ENCODE measurements around the gene RFNG. TPM values are rescaled to one million over a fixed set of nuclear protein-coding genes. Genes with fewer than 3 reads are reported as not detected.
A peak's percentile ranks its signal among the peaks of the same experiment; 100 is the strongest.

RFNG gene
- total and polyA plus RNA-seq, 2 of the 13 experiments (the other 11 are each of a cell fraction or from before 2014, with no cell fraction given) = 61.4 to 64.0 TPM

DNA sequence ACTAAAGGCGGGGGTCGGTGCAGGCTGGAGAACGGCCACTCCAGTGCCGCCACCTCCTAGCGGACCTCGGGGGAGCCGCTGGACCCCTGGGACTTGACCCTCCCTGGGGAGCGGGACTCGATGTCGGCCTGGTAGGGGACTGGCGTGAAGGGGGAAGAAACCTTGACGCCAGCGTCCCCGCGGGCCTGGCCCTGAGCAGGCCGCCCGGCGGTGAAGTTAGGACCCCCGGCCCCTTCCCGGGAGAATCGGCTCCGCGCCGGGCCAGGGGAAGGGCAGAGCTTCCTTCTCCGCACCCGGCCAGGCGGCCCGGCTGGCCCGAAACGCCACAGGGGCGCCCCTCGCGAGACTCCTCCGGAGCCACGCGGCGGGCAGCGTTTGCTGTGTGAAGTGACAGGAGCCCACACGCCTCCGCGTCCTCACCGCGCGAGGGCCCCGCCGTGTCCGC, 13.6 kb upstream of the RFNG start (continued):
- no peak for TF ChIP-seq HNRNPUL1 (IDR thresholded peaks at IDR 0.05; ENCODE audit: low read depth, low read length)
- no peak for TF ChIP-seq NFE2 (CRISPR knock-in tag; IDR thresholded peaks at IDR 0.05)
- no peak for TF ChIP-seq MYPOP (CRISPR knock-in tag; IDR thresholded peaks at IDR 0.05)
- TF ChIP-seq ZBTB7B (CRISPR knock-in tag; IDR thresholded peaks at IDR 0.05) = no peak
- no peak for TF ChIP-seq ZNF672 (CRISPR knock-in tag; IDR thresholded peaks at IDR 0.05)
- TF ChIP-seq SP2 (CRISPR knock-in tag; IDR thresholded peaks at IDR 0.05) = no peak
- TF ChIP-seq RCOR2 (CRISPR knock-in tag; IDR thresholded peaks at IDR 0.05) = no peak
- TF ChIP-seq, protein P1, sequence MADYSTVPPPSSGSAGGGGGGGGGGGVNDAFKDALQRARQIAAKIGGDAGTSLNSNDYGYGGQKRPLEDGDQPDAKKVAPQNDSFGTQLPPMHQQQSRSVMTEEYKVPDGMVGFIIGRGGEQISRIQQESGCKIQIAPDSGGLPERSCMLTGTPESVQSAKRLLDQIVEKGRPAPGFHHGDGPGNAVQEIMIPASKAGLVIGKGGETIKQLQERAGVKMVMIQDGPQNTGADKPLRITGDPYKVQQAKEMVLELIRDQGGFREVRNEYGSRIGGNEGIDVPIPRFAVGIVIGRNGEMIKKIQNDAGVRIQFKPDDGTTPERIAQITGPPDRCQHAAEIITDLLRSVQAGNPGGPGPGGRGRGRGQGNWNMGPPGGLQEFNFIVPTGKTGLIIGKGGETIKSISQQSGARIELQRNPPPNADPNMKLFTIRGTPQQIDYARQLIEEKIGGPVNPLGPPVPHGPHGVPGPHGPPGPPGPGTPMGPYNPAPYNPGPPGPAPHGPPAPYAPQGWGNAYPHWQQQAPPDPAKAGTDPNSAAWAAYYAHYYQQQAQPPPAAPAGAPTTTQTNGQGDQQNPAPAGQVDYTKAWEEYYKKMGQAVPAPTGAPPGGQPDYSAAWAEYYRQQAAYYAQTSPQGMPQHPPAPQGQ (CRISPR knock-in tag; IDR thresholded peaks at IDR 0.05; ENCODE audit: borderline replicate concordance) = no peak
- no peak for TF ChIP-seq CREB1 (IDR thresholded peaks at IDR 0.05)
- no peak for TF ChIP-seq CREB1 (CRISPR knock-in tag; IDR thresholded peaks at IDR 0.05)
- peak; percentile 58; the same call in 1 of the 2 replicates for TF ChIP-seq NFATC3 (CRISPR knock-in tag; IDR thresholded peaks at IDR 0.05)
- TF ChIP-seq ZSCAN12 (CRISPR knock-in tag; IDR thresholded peaks at IDR 0.05) = 0 out of 2 replicates have a peak, but pooled peaks have one; percentile 55
- no peak for TF ChIP-seq HHEX (CRISPR knock-in tag; IDR thresholded peaks at IDR 0.05)
- TF ChIP-seq ZNF772 (CRISPR knock-in tag; IDR thresholded peaks at IDR 0.05) = 0 out of 2 replicates have a peak, but pooled peaks have one; percentile 46
- no peak for TF ChIP-seq ZNF616 (CRISPR knock-in tag; IDR thresholded peaks at IDR 0.05; ENCODE audit: low read depth)
- no peak for TF ChIP-seq THAP9 (CRISPR knock-in tag; IDR thresholded peaks at IDR 0.05; ENCODE audit: borderline replicate concordance)
- TF ChIP-seq MBNL3 (CRISPR knock-in tag; conservative IDR thresholded peaks at IDR 0.05) = no peak
- TF ChIP-seq ZNF33B (CRISPR knock-in tag; IDR thresholded peaks at IDR 0.05) = no peak
- TF ChIP-seq HMGA1 (CRISPR knock-in tag; conservative IDR thresholded peaks at IDR 0.05) = no peak
- TF ChIP-seq POLR2G (IDR thresholded peaks at IDR 0.05; ENCODE audit: low read depth, low read length) = no peak
- TF ChIP-seq FLYWCH1 (CRISPR knock-in tag; IDR thresholded peaks at IDR 0.05) = no peak
- no peak for TF ChIP-seq ZNF543 (CRISPR knock-in tag; IDR thresholded peaks at IDR 0.05)
- no peak for TF ChIP-seq ZNF256 (CRISPR knock-in tag; conservative IDR thresholded peaks at IDR 0.05)
- TF ChIP-seq ZNF430 (CRISPR knock-in tag; IDR thresholded peaks at IDR 0.05) = peak; percentile 63; the same call in 1 of the 2 replicates
